Ramos (cell line): Measurements from ENCODE around the gene ELK4.

Source experiments
- in situ Hi-C: fragments of 300-500 bp; cut with MboI; formaldehyde crosslinking; loops from one replicate; pipeline ENCODE4 v1.14.3; 2022; ENCODE audit warnings: low sequenced_read_pairs; ENCODE audit not compliant: unreplicated experiment

The ELK4 gene

GRCh38 chr1:205599669-205600042, 32.2 kb downstream of the ELK4 start:
- in situ Hi-C loops: no loop called here

- in situ Hi-C loops: no loop called here
Observed at GRCh38 chr1:205598841-205599668, 32.8 kb downstream of the ELK4 start.

GRCh38 chr1:205597691-205598314, 34.0 kb downstream of the ELK4 start:
- in situ Hi-C loops: no loop called here

GRCh38 chr1:205596876-205597275, 34.9 kb downstream of the ELK4 start:
- in situ Hi-C loops: no loop called here

- in situ Hi-C loops: no loop called here
Observed at GRCh38 chr1:205595861-205596260, 36.0 kb downstream of the ELK4 start.

GRCh38 chr1:205595435-205595834, 36.4 kb downstream of the ELK4 start:
- in situ Hi-C loops: no loop called here

GRCh38 chr1:205594846-205595245, 37.0 kb downstream of the ELK4 start:
- in situ Hi-C loops: no loop called here

- in situ Hi-C loops: no loop called here
Observed at GRCh38 chr1:205593967-205594366, 37.8 kb downstream of the ELK4 start.

GRCh38 chr1:205593532-205593931, 38.3 kb downstream of the ELK4 start:
- in situ Hi-C loops: no loop called here

- in situ Hi-C loops: no loop called here
Observed at GRCh38 chr1:205592443-205593003, 39.3 kb downstream of the ELK4 start.

GRCh38 chr1:205591522-205592351, 40.1 kb downstream of the ELK4 start:
- in situ Hi-C loops: no loop called here

GRCh38 chr1:205590777-205591513, 40.9 kb downstream of the ELK4 start:
- in situ Hi-C loops: no loop called here

GRCh38 chr1:205590457-205590768, 41.4 kb downstream of the ELK4 start:
- in situ Hi-C loops: no loop called here

GRCh38 chr1:205589618-205590456, 42.0 kb downstream of the ELK4 start:
- in situ Hi-C loops: loop anchor here (5.0 kb wide), 1 partner anchor 47 kb away; no protein-coding TSS in a partner anchor

- in situ Hi-C loops: loop anchor here (5.0 kb wide), 1 partner anchor 48 kb away; no protein-coding TSS in a partner anchor
Observed at GRCh38 chr1:205589046-205589445, 42.8 kb downstream of the ELK4 start.

- in situ Hi-C loops: loop anchor here (5.0 kb wide), 1 partner anchor 49 kb away; no protein-coding TSS in a partner anchor
Observed at GRCh38 chr1:205588636-205589035, 43.2 kb downstream of the ELK4 start.

GRCh38 chr1:205587581-205587980, 44.2 kb downstream of the ELK4 start:
- in situ Hi-C loops: loop anchor here (5.0 kb wide), 1 partner anchor 50 kb away; no protein-coding TSS in a partner anchor

- in situ Hi-C loops: loop anchor here (5.0 kb wide), 1 partner anchor 51 kb away; no protein-coding TSS in a partner anchor
Observed at GRCh38 chr1:205585835-205586785, 45.7 kb downstream of the ELK4 start.
